ENCODE measurements around the gene SYNE1.

SYNE1 gene

GRCh38 chr6:152380993-152381898 lies 255.9 kb downstream of the SYNE1 start:
- Histone ChIP-seq H3K9ac (ENCODE audit: insufficient read length, low read depth) (no peak overlapping the region), H3K27me3 (ENCODE audit: insufficient read depth, insufficient read length) (no peaks in the 10 kb centered on the region), H3K36me3 (ENCODE audit: insufficient read depth, insufficient read length, low read length) (no peaks in the 10 kb centered on the region), H3K9me3 (ENCODE audit: insufficient read depth, low read length) (no peaks in the 10 kb centered on the region), H3K4me1 (ENCODE audit: insufficient read depth, insufficient read length) (no peaks in the 10 kb centered on the region), H3K4me3 (ENCODE audit: insufficient read length, low read depth) (no peak overlapping the region)
- DNase-seq (ENCODE audit: low read depth, low spot score), result no peak
- no peak for TF ChIP-seq YY1 (IDR thresholded peaks at IDR 0.05; ENCODE audit: insufficient read depth, insufficient read length)
- TF ChIP-seq ZNF274 (IDR thresholded peaks at IDR 0.05; ENCODE audit: low read depth, low read length), result no peak
- no peak for TF ChIP-seq SUZ12 (IDR thresholded peaks at IDR 0.05; ENCODE audit: extremely low read depth, insufficient read depth, insufficient read length)

GRCh38 chr6:152380351-152380767 lies 256.8 kb downstream of the SYNE1 start:
- TF ChIP-seq ZNF274 (IDR thresholded peaks at IDR 0.05; ENCODE audit: low read depth, low read length) (no peak), SUZ12 (IDR thresholded peaks at IDR 0.05; ENCODE audit: extremely low read depth, insufficient read depth, insufficient read length) (no peak), YY1 (IDR thresholded peaks at IDR 0.05; ENCODE audit: insufficient read depth, insufficient read length) (no peak)

GRCh38 chr6:152379423-152379822 lies 257.7 kb downstream of the SYNE1 start:
- H3K9me3 ChIP-seq (ENCODE audit: insufficient read depth, low read length), result no peaks in the 10 kb centered on the region
- H3K4me1 ChIP-seq (ENCODE audit: insufficient read depth, insufficient read length), result no peaks in the 10 kb centered on the region
- no peak overlapping the region for H3K4me3 ChIP-seq (ENCODE audit: insufficient read length, low read depth)
- no peak for DNase-seq (ENCODE audit: low read depth, low spot score)
- H3K36me3 ChIP-seq (ENCODE audit: insufficient read depth, insufficient read length, low read length), result no peaks in the 10 kb centered on the region
- TF ChIP-seq YY1 (IDR thresholded peaks at IDR 0.05; ENCODE audit: insufficient read depth, insufficient read length) (no peak), SUZ12 (IDR thresholded peaks at IDR 0.05; ENCODE audit: extremely low read depth, insufficient read depth, insufficient read length) (no peak), ZNF274 (IDR thresholded peaks at IDR 0.05; ENCODE audit: low read depth, low read length) (no peak)
- H3K9ac ChIP-seq (ENCODE audit: insufficient read length, low read depth), result no peak overlapping the region
- no peaks in the 10 kb centered on the region for H3K27me3 ChIP-seq (ENCODE audit: insufficient read depth, insufficient read length)

More at GRCh38 chr6:152380351-152380767, 256.8 kb downstream of the SYNE1 start:
- no peak overlapping the region for H3K4me3 ChIP-seq (ENCODE audit: insufficient read length, low read depth)
- H3K27me3 ChIP-seq (ENCODE audit: insufficient read depth, insufficient read length), result no peaks in the 10 kb centered on the region
- H3K4me1 ChIP-seq (ENCODE audit: insufficient read depth, insufficient read length), result no peaks in the 10 kb centered on the region
- H3K9ac ChIP-seq (ENCODE audit: insufficient read length, low read depth), result no peak overlapping the region
- no peak for DNase-seq (ENCODE audit: low read depth, low spot score)
- H3K36me3 ChIP-seq (ENCODE audit: insufficient read depth, insufficient read length, low read length), result no peaks in the 10 kb centered on the region
- H3K9me3 ChIP-seq (ENCODE audit: insufficient read depth, low read length), result no peaks in the 10 kb centered on the region

GRCh38 chr6:152378169-152378568 lies 259.0 kb downstream of the SYNE1 start:
- TF ChIP-seq SUZ12 (IDR thresholded peaks at IDR 0.05; ENCODE audit: extremely low read depth, insufficient read depth, insufficient read length), result no peak
- TF ChIP-seq ZNF274 (IDR thresholded peaks at IDR 0.05; ENCODE audit: low read depth, low read length), result no peak
- no peak for TF ChIP-seq YY1 (IDR thresholded peaks at IDR 0.05; ENCODE audit: insufficient read depth, insufficient read length)
- Histone ChIP-seq H3K36me3 (ENCODE audit: insufficient read depth, insufficient read length, low read length) (no peaks in the 10 kb centered on the region), H3K4me3 (ENCODE audit: insufficient read length, low read depth) (no peak overlapping the region), H3K4me1 (ENCODE audit: insufficient read depth, insufficient read length) (no peaks in the 10 kb centered on the region), H3K27me3 (ENCODE audit: insufficient read depth, insufficient read length) (no peaks in the 10 kb centered on the region), H3K9ac (ENCODE audit: insufficient read length, low read depth) (no peak overlapping the region), H3K9me3 (ENCODE audit: insufficient read depth, low read length) (no peaks in the 10 kb centered on the region)
- no peak for DNase-seq (ENCODE audit: low read depth, low spot score)

GRCh38 chr6:152375197-152375596 lies 262.0 kb downstream of the SYNE1 start:
- Histone ChIP-seq H3K36me3 (ENCODE audit: insufficient read depth, insufficient read length, low read length) (no peaks in the 10 kb centered on the region), H3K4me3 (ENCODE audit: insufficient read length, low read depth) (no peak overlapping the region), H3K27me3 (ENCODE audit: insufficient read depth, insufficient read length) (no peaks in the 10 kb centered on the region), H3K9me3 (ENCODE audit: insufficient read depth, low read length) (no peaks in the 10 kb centered on the region), H3K9ac (ENCODE audit: insufficient read length, low read depth) (no peak overlapping the region), H3K4me1 (ENCODE audit: insufficient read depth, insufficient read length) (no peaks in the 10 kb centered on the region)
- no peak for DNase-seq (ENCODE audit: low read depth, low spot score)
- no peak for TF ChIP-seq SUZ12 (IDR thresholded peaks at IDR 0.05; ENCODE audit: extremely low read depth, insufficient read depth, insufficient read length)
- TF ChIP-seq YY1 (IDR thresholded peaks at IDR 0.05; ENCODE audit: insufficient read depth, insufficient read length), result no peak
- TF ChIP-seq ZNF274 (IDR thresholded peaks at IDR 0.05; ENCODE audit: low read depth, low read length), result no peak

- DNase-seq (ENCODE audit: low read depth, low spot score), result no peak
- Histone ChIP-seq H3K9me3 (ENCODE audit: insufficient read depth, low read length) (no peaks in the 10 kb centered on the region), H3K4me1 (ENCODE audit: insufficient read depth, insufficient read length) (no peaks in the 10 kb centered on the region), H3K4me3 (ENCODE audit: insufficient read length, low read depth) (no peak overlapping the region), H3K27me3 (ENCODE audit: insufficient read depth, insufficient read length) (no peaks in the 10 kb centered on the region), H3K9ac (ENCODE audit: insufficient read length, low read depth) (no peak overlapping the region), H3K36me3 (ENCODE audit: insufficient read depth, insufficient read length, low read length) (no peaks in the 10 kb centered on the region)
- TF ChIP-seq ZNF274 (IDR thresholded peaks at IDR 0.05; ENCODE audit: low read depth, low read length), result no peak
- TF ChIP-seq SUZ12 (IDR thresholded peaks at IDR 0.05; ENCODE audit: extremely low read depth, insufficient read depth, insufficient read length), result no peak
- TF ChIP-seq YY1 (IDR thresholded peaks at IDR 0.05; ENCODE audit: insufficient read depth, insufficient read length), result no peak
These were observed 264.2 kb downstream of the SYNE1 start for GRCh38 chr6:152372945-152373344.

GRCh38 chr6:152371775-152372174 lies 265.4 kb downstream of the SYNE1 start:
- no peaks in the 10 kb centered on the region for H3K27me3 ChIP-seq (ENCODE audit: insufficient read depth, insufficient read length)
- H3K9ac ChIP-seq (ENCODE audit: insufficient read length, low read depth), result no peak overlapping the region
- H3K4me1 ChIP-seq (ENCODE audit: insufficient read depth, insufficient read length), result no peaks in the 10 kb centered on the region
- H3K36me3 ChIP-seq (ENCODE audit: insufficient read depth, insufficient read length, low read length), result no peaks in the 10 kb centered on the region
- TF ChIP-seq ZNF274 (IDR thresholded peaks at IDR 0.05; ENCODE audit: low read depth, low read length) (no peak), YY1 (IDR thresholded peaks at IDR 0.05; ENCODE audit: insufficient read depth, insufficient read length) (no peak), SUZ12 (IDR thresholded peaks at IDR 0.05; ENCODE audit: extremely low read depth, insufficient read depth, insufficient read length) (no peak)
- H3K9me3 ChIP-seq (ENCODE audit: insufficient read depth, low read length), result no peaks in the 10 kb centered on the region
- no peak for DNase-seq (ENCODE audit: low read depth, low spot score)
- no peak overlapping the region for H3K4me3 ChIP-seq (ENCODE audit: insufficient read length, low read depth)
